Inferior parietal cortex (tissue), 1 donor: ENCODE measurements around the gene UACA.
A peak's percentile ranks its signal among the peaks of the same experiment; 100 is the strongest.
"Not testable (repeated sequence)": the region's sequence is repeated elsewhere in the genome, so short reads cannot be mapped to it uniquely, and the experiment has no call there.

Experiments used
- DNase-seq: peaks from one replicate; pipeline ENCODE4 v3.0.0-alpha.2; 2016; ENCODE audit errors: extremely low spot score

UACA gene, protein sequence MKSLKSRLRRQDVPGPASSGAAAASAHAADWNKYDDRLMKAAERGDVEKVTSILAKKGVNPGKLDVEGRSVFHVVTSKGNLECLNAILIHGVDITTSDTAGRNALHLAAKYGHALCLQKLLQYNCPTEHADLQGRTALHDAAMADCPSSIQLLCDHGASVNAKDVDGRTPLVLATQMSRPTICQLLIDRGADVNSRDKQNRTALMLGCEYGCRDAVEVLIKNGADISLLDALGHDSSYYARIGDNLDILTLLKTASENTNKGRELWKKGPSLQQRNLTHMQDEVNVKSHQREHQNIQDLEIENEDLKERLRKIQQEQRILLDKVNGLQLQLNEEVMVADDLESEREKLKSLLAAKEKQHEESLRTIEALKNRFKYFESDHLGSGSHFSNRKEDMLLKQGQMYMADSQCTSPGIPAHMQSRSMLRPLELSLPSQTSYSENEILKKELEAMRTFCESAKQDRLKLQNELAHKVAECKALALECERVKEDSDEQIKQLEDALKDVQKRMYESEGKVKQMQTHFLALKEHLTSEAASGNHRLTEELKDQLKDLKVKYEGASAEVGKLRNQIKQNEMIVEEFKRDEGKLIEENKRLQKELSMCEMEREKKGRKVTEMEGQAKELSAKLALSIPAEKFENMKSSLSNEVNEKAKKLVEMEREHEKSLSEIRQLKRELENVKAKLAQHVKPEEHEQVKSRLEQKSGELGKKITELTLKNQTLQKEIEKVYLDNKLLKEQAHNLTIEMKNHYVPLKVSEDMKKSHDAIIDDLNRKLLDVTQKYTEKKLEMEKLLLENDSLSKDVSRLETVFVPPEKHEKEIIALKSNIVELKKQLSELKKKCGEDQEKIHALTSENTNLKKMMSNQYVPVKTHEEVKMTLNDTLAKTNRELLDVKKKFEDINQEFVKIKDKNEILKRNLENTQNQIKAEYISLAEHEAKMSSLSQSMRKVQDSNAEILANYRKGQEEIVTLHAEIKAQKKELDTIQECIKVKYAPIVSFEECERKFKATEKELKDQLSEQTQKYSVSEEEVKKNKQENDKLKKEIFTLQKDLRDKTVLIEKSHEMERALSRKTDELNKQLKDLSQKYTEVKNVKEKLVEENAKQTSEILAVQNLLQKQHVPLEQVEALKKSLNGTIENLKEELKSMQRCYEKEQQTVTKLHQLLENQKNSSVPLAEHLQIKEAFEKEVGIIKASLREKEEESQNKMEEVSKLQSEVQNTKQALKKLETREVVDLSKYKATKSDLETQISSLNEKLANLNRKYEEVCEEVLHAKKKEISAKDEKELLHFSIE (N-terminal part only)

GRCh38 chr15:70763120-70763949 lies at the start of gene UACA:
TSS of gene UACA (minus strand) at chr15:70763558. CDS start at chr15:70763407, 151 bp downstream.
- DNase-seq = peak; percentile 89

GRCh38 chr15:70812827-70813364 lies 49.5 kb upstream of the UACA start:
- DNase-seq = no peak

GRCh38 chr15:70810916-70811578 lies 47.7 kb upstream of the UACA start:
- no peak for DNase-seq

DNA sequence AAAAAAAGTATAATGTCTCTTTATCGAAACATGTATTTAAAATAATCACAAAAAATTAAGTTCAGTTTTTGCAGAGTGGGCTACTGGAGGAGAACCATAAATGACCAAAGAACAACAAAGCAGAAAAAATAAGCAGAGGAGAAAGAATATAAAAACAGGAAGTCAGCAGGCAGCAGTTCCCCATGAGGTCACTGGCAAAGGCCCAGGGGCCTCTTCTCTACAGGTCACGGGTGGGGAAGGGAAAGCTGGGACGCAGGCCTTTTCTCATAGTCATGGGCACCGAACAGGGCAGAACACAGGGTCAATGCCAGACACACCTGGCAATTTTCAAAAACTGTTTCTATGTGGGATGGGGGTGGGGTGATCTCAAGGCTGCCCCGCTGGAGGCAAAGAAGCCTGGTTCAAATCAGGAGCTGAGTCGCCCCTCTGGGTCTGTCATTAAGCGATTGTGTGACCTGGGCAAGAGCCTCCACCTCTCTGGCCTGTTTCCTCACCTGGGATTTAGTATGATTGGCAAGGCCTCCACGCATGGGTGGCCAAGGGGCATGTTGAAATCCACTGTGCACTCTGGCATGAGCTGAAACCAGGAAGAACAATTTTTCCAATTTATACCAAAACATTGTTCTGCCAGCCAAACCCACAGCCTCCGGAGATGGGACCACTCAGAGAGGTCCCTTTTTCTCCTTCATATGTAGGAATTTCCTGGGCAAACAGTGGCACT lies 43.8 kb upstream of the UACA start:
- DNase-seq = no peak

DNA sequence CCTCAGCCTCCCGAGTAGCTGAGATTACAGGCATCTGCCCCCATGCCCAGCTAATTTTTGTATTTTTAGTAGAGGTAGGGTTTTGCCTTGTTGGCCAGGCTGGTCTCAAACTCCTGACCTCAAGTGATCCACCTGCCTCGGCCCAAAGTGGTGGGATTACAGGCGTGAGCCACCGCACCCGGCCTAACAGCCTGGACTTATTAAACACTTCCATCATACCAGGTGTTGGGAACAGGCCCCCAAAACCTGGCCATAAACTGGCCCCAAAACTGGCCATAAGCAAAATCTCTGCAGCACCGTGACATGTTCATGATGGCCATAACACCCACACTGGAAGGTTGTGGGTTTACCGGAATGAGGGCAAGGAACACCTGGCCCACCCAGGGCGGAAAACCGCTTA lies 41.0 kb upstream of the UACA start:
- not testable (repeated sequence) for DNase-seq

DNA sequence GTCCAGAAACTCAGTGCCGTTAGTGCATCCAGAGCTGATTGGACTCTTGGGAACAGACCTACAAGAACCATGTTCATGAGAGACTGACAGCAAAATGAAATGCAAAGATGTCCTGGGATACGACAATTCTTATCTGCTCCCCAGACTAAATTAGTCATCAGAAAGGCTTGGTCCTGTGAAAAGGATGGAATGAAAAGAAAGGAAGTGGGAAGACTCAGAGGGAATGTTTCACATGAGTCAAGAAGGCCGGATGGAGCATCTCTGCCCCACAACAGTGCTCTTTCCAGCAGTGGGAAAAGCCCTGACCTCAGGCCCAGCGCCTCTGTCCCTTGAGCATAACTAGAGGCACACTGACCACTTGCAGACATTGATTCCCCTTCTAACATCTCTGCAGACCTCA lies 39.3 kb upstream of the UACA start:
- DNase-seq = no peak

- DNase-seq = no peak
Measured at GRCh38 chr15:70801109-70801508, 37.8 kb upstream of the UACA start.

- DNase-seq = no peak
Measured at GRCh38 chr15:70799667-70800450, 36.5 kb upstream of the UACA start.

DNA sequence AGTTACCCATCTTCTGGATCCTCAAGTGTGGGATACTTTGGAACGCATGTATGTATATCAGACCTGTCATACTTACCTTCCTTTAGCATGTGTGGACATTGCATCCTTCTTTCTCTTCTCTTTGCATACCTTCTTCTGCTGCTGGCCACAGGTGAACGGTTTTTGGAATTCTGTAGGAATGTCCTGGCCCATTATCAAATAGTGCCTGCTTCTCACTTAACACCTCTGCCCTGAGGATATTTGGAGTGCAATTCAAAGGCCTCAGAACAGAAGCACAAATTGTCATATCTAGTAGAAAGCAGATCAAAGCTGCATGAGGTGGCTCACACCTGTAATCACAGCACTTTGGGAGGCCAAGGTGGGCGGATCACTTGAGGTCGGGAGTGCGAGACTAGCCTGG lies 34.1 kb upstream of the UACA start:
- no peak for DNase-seq

DNA sequence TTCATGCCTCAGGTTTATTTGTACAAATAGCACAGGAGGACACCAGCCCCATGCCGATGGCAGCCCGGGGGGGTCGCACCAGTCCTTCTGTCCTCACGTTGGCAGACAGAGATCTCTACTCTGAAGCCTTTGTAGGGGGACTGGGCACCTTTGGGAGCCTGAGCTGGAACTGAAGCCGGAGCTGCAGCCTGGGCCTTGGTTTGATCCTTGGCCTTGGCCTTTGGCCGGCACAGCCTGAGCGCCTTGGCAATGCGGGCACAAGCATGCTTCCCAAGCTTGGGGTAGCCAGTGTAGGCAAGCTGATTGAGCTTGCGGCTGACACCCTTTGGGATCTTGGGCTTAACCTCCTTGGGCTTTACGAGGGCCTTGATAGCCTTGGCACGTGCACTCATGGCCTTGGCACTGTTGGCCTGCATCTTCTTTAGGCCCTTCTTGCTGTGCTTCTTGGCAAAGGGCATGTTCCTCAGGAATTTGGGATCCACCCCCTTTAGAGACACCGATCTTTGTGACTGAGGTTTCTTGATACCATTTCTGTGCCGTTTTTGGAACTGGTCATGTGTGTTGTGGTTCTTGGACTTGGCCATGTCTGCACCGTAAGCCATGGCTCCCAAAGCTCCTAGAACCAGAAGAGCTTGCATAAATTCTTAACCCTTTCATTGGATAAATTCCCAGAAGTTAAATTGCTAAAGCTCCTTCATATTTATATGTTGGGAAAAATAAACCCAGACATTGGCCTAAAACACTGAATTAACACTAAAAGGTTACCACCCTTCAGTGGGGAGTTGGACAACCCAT lies 33.4 kb upstream of the UACA start:
- no peak for DNase-seq

DNA sequence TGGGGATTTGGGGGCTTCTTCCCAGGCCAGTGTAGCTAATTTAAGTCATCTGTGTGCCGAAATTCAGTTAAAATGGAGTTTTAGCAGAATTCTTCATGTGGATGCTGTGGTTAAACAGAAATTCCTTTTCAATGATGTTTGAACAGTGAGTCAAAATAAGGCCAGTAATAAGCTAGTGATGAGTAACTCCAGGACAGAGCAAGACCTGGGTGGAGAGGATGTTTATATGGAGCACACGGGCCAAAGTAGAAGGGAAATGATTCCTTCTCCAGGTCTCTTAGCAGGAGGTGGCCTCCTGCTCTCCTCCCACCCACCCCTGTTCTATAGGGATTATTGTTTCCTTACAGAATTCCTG lies 31.9 kb upstream of the UACA start:
- no peak for DNase-seq

DNA sequence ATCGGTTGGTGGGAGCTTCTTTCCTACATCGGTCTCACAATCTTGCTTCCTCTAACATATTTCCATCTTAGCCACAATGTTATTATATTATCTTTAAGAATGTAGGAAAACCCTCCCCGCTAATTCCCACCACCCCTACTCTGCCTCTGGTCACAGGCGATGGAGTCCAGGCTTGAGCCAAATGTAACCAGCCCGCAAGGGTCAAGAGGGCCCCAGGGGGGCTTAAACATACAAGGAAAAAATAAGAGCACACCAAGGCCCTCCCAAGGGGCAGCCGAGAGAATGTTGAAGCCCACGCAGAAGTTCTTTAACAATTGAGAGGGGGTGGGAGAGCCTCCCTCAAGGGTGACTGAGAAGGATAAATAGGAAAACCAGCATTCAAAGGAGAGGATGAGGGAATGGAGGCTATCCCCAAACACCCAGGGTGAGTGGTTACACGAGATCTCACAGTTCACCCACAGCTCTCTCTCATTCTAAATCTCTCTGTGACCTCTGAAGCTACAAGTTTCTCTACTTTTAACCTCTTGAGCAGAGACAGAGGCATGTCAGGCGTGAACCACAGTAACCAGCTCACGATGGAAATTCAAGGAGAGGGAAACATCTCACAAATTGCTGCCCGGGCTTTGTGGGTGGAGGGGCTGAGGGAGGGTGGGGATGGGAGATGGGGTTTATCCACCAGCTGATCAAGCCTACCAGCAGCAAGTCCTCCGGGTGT lies 31.4 kb upstream of the UACA start:
- DNase-seq = no peak

GRCh38 chr15:70793694-70794093 lies 30.3 kb upstream of the UACA start:
- DNase-seq = no peak

DNA sequence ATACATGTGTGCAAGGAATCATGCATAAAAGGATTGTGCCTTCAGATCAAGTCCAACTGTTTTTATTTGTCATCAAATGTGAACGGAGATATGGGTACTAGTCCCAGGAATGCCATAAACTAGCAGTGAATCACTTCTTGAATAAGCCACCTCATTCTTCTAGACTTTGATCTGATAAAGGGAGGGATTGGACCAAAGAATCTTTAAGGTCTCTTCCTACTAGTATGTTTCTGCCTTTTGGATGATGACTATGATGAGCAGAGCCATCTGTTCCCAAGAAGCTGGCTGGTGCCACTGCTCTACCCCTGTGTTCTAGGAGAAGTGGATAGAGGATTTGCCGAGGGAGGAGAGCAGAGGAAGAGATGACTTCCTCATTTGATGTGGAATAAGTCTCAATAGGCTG lies 28.8 kb upstream of the UACA start:
- DNase-seq = no peak

DNA sequence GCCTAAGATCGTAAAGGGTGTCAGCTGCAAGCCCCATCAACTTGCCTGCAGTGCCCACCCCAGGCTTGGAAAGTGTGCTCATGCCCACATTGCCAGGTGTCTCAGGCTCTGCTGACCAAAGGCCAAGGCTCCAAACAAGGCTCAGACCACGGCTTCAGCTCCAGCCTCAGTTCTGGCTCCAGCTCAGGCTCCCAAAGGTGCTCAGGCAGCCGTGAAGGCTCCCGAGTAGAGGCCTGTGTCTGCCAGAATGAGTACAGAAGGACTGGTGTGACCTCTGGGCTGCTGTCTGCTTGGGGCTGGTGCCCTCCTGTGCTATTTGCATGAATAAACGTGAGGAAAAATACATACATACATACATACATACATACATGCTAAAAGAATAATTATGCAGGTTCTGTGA lies 27.9 kb upstream of the UACA start:
- DNase-seq = no peak

GRCh38 chr15:70789213-70789612 lies 25.9 kb upstream of the UACA start:
- no peak for DNase-seq
